CD4-positive, alpha-beta T cell treated with Interleukin-17A for 1 hour (primary cell): ENCODE data around the gene PRKCSH.
"Not testable (repeated sequence)": the region's sequence is repeated elsewhere in the genome, so short reads cannot be mapped to it uniquely, and the experiment has no call there.

ENCODE experiments used
- DNase-seq: peaks from one replicate; pipeline ENCODE4 v3.0.0-alpha.2; 2020

The PRKCSH gene

GRCh38 chr19:11435057-11435832 lies at the start of gene PRKCSH, which contains the start of gene ODAD3:
TSS of gene PRKCSH (plus strand) at chr19:11435635. CDS start at chr19:11436118, 483 bp downstream.
TSS of gene ODAD3 (minus strand) at chr19:11435121. CDS start at chr19:11435016, 105 bp downstream.
- DNase-seq: peak; percentile 99

DNA sequence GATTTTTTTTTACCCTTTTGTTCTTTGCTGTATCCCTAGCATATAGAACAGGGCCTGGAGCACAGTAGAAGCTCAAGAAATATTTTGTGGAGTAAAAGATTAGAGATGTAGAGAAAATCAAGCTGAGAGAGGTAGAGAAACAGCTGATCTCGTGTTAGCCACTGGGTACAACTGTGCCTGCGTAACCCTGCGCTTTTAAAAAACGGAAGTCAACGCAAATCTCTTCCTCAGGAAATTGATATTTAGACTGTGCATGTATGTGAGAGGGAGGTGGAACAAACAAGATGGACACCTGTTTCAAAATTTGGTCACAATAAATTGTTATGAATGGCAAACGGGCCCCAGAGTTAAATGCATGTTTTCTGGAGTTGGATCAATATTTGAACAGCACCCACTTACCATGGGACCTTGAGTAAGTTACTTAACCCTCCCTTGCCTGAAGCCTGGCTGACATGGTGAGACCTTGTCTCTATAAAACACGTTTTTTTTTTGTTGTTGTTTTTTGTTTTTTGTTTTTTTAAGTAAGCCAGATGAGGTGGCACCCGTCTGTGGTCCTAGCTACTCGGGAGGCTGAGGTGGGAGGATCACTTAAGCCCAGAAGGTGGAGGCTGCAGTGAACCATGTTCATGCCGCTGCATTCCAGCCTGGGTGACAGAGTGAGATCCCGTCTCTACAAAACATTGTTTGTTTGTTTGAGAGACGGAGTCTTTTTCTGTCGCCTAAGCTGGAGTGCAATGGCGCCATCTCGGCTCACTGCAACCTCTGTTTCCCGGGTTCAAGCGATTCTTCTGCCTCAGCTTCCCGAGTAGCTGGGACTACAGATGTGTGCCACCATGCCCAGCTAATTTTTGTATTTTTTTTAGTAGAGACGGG lies 48.0 kb upstream of the PRKCSH start:
- peak; percentile 17 for DNase-seq

GRCh38 chr19:11390359-11390758 lies 45.1 kb upstream of the PRKCSH start:
- no peak for DNase-seq

DNA sequence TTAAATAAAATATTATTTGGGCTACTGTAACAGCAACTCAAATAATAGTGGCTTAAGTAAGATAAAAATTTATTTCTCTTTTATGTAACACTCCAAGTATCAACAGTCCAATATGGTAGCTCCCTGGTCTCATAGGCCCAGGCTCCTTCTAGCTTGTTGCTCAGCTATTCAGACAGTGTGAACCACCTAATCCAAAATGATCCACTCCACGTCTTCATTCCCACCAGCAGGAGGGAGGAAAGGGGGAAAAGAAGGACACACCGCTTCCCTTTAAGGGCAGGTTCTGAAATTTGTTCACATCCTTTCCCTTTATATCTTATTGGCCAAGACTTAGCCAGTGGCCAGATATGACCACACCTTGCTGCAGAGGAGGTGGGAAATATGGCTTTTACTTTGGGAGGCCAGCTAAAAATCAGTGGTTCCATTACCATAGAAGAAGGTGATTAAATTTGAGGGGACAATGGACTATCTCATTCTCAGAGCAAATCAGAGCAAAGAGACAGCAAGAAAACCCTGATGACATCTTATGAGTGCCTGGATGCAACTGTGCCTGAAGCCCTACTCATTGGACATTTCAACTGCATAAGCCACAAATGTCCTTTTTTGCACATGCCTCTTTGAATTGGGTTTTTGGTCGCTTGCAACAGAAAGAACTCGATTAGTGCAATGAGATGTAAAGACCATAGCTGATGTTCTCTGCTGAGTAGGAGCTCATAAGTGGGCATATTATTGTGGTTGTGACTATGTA lies 44.3 kb upstream of the PRKCSH start:
- no peak for DNase-seq

- DNase-seq: no peak
Measured at GRCh38 chr19:11397089-11397610, 38.3 kb upstream of the PRKCSH start.

GRCh38 chr19:11399667-11400066 lies 35.8 kb upstream of the PRKCSH start:
- no peak for DNase-seq

- DNase-seq: no peak
Measured at GRCh38 chr19:11400798-11401197, 34.6 kb upstream of the PRKCSH start.

DNA sequence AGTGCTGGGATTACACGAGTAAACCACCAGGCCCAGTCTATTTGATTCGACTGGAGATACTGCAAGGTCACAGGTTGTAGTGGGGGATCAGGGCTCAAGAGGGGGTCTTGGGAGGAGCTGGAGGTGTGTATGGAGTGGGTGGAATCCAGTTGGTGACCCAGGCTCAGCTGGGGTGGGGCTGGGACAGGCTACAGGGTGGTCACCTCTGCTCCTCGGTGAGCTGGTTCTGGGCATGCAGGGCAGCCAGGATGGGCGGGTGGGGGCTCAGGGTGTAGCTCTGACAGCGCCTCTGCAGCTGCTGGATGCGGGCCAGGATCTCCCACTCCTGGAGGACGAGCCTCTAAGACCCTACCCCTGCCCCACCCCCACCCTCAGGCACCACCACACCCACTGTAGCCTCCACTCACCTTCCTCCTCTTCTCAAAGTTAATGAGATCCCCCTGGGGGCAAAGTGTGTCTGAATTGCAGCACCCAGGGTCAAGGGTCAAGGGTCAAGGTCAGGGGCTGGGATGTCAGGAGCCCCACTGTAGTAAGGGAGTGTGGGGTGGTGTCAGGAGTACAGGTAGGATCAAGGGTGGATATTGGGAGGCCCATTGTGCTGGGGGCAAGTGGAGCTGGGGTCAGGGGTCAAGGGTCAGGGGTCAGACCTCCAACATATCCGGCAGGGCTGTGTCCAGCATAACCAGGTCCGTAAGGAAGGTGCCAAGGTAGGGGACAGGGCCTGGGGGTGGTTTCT lies 33.5 kb upstream of the PRKCSH start:
- DNase-seq: no peak

DNA sequence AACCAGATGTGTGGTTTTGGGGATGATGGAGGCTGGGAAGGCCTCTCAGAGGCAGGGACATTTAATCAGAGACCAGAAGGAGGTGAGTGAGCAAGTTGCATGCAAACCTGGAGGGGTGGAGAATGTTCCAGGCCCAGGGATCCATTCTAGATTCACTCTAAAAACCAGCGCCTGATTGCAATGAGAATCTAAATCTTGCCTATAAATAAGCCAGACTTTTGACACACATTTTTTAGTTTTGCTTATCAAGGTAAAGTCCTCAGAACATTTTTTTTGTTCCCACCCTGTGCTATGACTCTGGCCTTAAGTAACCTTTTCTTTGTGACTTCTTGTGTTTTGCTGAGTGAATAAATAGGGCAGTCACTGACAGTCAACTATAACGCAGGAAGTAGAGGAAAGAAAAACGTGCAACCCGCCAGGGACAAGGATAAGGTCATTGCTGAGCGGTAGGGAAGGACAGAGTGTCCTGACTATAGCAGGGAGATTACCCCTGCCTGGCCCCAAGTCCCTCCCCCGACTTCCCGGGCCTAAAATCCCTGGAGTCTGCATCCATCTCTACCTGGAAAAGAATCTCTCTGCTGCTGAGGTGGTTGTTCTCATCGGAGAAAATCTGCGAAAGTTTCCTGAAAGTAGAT lies 30.7 kb upstream of the PRKCSH start:
- DNase-seq: no peak

GRCh38 chr19:11405846-11406643 lies 29.4 kb upstream of the PRKCSH start:
- peak; percentile 32 for DNase-seq

DNA sequence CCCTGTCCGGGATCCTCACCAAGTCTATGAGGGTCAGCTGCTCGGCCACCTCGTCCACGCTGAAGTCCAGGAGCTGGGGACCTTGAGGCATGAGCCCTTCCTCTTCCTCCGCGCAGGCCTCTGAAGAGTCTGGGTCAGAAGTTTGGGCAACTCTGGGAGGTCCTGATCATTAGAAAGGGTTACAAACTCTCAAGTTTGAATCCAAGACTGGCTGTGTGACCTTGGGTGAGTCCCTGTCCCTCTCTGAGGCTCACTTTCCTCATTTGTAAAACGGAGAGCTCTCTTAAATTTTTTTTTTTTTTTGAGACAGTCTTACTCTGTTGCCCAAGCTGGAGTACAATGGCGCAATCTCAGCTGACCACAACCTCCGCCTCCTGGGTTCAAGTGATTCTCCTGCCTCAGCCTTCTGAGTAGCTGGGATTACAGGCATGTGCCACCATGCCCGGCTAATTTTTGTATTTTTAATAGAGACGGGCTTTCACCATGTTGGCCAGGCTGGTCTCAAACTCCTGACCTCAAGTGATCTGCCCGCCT lies 28.7 kb upstream of the PRKCSH start:
- DNase-seq: not testable (repeated sequence)

- DNase-seq: no peak
Measured at GRCh38 chr19:11408591-11408990, 26.8 kb upstream of the PRKCSH start.

- no peak for DNase-seq
Measured at GRCh38 chr19:11410682-11411081, 24.8 kb upstream of the PRKCSH start.

- DNase-seq: no peak
Measured at GRCh38 chr19:11414544-11414943, 20.9 kb upstream of the PRKCSH start.

GRCh38 chr19:11416346-11417052 lies 18.9 kb upstream of the PRKCSH start:
- no peak for DNase-seq

DNA sequence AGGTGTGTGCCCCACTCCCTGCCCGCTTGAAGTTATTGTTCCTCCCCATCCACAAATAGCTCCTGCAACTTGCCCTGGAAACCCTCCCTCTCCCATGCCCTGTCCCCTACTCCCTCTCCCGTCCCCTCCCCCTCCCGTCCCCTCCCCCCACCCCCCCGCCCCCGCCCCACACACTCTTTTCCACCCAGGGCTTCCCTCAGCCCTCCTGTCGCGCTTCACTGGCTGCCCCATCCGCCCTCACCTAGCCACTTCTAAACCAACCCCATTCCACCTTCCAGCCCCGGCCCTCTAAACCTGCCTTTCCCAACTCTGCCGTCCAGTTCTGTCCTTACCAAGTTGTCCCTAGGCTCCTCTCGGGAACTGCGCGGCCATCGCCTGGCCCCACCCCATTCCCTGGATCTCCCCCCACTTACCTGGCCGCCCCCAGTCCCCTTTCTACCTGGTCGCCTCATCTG lies 17.3 kb upstream of the PRKCSH start:
- DNase-seq: no peak

- DNase-seq: no peak
Measured at GRCh38 chr19:11418549-11419506, 16.6 kb upstream of the PRKCSH start, which contains the start of gene RGL3. TSS of gene RGL3 (minus strand) at chr19:11419314. CDS start at chr19:11419278, 36 bp downstream.
